HUDEP-2 (cell line): ENCODE data around the gene MMP17.

Source experiments
- DNase-seq, 76 experiments: peaks; one replicate each; lab custom pipeline; 2025; ENCODE audit not compliant: unreplicated experiment in 76 of 76; lab: John Stamatoyannopoulos, UW

The MMP17 gene

DNA sequence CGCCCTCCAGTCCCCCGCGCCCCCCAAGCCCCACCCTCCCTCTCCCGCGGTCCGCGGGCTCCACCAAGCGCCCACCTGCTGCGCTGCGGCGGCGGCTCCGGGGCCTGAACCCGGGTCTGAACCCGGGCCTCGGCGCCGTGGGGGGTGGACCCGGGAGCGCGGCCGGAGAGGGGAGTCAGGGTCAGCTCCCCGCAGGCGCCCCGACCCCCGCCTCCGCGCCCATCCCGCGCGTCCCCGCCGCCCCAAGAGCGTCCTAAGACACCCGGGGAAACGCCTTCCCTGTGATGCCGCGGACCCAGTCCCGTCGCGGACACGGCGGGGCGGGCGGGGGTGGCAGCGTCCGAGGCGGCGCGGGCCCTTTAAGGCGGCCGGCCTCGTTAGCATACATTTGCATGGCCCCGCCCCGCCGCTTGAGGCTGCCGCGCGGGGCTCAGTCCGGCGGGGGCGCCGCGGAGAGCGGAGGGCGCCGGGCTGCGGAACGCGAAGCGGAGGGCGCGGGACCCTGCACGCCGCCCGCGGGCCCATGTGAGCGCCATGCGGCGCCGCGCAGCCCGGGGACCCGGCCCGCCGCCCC, at the start of gene MMP17:
Gene MMP17 (plus strand): TSS at position 433 of the 574 bp plus-strand sequence. CDS start 102 bp downstream, at position 535.
- DNase-seq, result peak in 7 of 76 experiments; percentile 4 to 19 (median 12)

GRCh38 chr12:131779027-131779426, 49.2 kb upstream of the MMP17 start:
- DNase-seq, result no peak

GRCh38 chr12:131782061-131782460, 46.1 kb upstream of the MMP17 start:
- no peak for DNase-seq

DNA sequence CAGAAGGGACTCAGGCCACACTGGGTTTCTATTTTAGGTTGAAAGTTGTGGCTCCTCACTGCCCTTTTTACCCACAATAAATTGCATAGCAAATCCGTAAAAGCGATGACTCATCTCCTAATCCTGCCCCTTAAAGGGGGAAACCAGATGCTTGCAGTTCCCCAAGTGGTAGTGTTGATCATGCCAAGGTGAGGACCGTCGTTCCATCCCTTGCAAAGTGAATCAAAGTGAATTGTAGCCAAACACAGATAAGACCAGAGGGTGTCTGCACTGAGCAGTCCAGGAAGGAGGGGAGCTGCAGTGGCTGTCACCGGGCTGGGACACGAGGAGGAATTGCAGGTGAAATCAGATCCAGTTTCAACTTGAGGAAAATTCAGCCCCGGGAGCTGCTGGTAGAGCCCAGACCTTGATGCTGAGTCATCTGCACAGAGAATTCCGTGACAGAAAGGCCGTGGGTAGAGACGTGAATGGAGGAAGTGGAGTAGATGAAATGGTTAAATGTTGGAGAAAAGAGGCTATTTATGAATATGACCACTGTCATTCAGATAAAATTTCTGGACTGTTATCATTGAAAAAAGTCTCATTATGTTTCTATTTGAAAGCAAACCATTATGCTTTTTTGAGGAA, 44.2 kb upstream of the MMP17 start:
- DNase-seq, result no peak

DNA sequence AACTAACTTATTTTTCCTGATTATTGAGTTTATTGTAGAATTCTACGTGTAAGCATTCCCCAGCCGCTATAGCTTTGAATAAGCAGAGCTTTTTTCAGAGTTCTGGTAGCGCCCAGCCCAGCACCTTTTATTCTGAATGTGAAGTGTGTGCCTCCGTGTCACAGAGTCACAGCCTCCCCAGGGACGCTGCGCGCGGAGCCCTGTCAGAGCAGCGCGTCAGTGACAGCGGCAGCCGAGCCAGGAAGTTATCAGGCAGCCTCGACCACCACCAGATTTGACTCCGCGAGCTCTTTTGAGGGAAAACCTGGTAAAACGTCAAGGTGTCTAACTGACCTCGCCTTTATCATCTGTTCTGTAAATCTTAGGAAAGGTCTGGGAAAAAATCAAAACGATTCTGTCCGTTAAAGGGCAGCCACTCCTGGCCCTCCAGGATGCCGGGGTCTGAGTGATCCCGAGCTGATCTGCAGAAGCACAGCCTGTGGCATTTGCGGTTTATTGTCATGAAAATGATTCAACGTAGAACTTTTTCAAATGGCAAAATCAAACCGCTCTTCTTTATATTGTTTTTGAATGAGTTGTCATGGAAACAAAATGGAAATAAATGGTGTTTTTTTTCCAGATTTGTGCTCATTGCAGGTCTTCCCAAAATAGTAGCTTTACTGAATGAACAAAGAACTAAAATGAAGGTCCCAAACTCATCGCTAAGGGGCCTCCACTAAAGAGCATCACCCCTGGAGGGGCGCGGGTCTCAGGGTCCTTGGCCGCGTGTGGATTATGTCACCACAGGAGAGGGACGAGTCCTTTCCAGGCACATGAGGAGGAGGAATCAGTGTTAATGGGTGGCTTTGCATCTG, 43.1 kb upstream of the MMP17 start:
- no peak for DNase-seq

DNA sequence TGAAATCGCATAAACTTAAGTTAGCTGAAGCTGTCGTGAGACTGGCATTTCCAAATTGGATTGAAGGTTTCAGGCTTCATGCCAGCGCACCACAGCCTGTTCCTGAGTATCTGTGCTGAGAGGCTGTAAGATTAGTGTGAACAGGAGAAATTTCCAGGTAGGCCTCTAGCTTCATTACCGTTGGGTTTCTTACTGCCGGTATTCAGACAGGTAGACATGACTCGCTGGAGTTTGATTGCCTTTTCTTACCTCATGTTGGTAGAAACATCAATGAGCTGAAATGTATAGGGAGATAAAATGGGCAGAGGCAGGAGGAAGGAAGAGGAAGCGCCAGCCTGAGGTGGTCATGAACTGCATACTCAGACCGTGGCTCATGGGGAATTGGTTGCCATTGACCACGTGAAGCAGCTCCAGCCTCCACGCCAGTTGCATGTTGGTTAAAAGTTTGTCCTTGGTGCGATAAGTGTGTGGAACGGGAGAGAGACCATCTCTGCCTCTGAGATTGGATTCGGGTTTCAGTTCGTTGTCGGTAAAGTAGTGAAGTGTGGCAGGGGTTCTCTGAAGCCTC, 42.3 kb upstream of the MMP17 start:
- no peak for DNase-seq

- DNase-seq, result no peak
Measured at GRCh38 chr12:131786331-131786730, 41.9 kb upstream of the MMP17 start.

DNA sequence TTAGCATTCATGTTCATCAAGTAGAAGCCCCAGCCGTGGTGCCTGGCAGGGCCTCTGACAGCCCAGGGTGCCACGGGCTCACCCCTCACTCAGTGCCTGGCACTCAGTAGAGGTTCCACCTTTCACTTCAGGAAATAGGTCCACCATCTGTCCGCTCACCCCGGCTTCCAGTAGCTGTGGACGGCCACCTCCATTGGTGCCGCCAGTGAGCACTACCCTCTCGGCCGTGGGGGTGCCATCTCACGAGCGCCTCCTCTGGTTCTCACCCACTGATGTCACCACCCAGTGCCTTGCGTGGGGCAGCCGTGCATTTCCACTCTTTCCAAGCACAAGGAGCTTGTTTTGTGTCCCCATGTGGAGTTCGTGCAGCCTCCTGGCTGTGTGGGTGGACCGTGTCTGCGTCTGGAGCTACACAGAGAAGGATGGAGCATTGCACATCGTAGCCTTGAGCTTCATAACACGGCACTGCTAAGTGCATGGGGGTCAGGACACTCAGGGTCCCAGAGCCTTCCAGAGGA, 41.0 kb upstream of the MMP17 start:
- DNase-seq, result no peak

GRCh38 chr12:131788070-131788469, 40.1 kb upstream of the MMP17 start:
- DNase-seq, result no peak

- DNase-seq, result no peak
Measured at GRCh38 chr12:131789638-131790037, 38.6 kb upstream of the MMP17 start.

- DNase-seq, result no peak
Measured at GRCh38 chr12:131793243-131794022, 34.8 kb upstream of the MMP17 start.

GRCh38 chr12:131794061-131794460, 34.1 kb upstream of the MMP17 start:
- DNase-seq, result no peak

DNA sequence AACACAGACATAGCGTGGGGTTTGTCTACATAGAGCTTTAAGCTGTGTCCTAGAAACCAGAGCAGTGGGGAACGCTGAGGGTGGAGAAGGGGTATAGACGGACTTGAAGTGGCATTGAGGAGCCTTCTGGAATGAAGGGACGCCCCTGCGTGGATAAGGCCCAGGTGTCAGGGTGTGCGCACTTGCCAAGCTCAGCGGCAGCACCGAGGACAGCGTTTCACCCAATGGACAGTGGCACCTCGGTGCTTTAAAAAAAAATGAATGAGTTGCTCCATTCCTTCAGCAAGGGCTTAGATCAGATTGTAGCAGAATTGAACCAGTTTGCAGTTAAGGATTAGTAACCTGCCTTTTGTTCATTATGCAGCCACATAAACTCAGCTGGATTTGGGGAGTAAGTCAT, 33.6 kb upstream of the MMP17 start:
- DNase-seq, result no peak

GRCh38 chr12:131795064-131795463, 33.1 kb upstream of the MMP17 start:
- no peak for DNase-seq

DNA sequence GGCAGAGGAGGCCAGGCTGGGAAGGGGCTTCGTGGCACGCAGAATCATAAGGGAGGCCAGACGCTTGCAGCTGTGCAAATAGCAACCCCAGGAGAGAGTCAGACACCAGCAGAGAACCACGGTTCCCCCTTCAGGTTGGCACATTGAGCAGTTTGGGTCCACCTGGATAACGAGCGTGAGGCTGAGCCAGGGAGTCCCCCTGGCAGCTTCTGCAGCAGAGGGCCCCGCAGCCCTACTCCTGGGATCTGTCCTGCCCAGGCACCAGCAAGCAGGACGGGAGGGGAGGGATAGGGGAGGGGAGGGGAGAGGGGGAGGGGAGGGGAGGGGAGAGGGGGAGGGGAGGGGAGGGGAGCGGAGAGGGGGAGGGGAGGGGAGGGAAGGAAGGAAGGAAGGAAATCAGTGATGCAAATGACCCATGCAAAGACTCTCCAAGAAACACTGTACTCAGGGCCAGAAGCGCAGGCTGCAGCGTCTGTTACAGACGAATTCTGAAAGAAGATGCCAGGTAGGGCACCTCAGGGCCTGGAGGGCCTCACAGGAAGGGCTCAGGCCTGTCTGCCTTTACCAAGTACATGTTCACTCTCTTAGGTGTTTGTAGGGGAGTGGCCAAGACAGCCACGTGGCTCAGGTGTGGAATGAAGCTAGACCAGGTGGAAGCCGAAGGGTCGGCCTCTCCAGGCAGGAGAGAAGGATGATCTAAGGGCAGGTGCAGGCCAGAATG, 32.3 kb upstream of the MMP17 start:
- DNase-seq, result no peak

- no peak for DNase-seq
Measured at GRCh38 chr12:131796411-131796736, 31.8 kb upstream of the MMP17 start.

GRCh38 chr12:131796754-131797587, 31.2 kb upstream of the MMP17 start:
- no peak for DNase-seq

GRCh38 chr12:131797588-131797934, 30.6 kb upstream of the MMP17 start:
- no peak for DNase-seq

DNA sequence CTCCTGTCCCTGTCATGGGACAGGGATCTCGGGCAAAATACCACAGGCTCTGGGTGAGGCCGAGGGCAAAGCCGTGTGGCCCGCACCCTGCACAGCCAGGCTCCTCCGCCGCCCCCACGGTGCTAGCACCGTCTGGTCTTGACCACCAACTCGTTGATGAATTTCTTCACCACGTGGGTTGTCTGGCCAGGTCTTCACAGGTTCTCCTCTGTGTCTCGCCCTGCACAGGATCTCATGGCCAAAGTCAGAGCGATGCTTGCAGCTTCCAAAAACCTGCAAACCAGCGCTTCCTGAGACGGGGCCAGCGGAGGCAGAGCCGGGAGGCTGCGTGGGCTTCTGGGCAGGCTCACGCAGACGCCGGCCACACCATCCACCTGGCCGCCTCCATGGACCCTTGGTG, 29.0 kb upstream of the MMP17 start:
- DNase-seq, result no peak
